ENCODE results near the gene LNPEP. TPM values are rescaled to one million over a fixed set of nuclear protein-coding genes. Genes with fewer than 3 reads are reported as not detected.
"Not testable (repeated sequence)": the region's sequence is repeated elsewhere in the genome, so short reads cannot be mapped to it uniquely, and the experiment has no call there.

The LNPEP gene
- polyA plus RNA-seq, 1 donor: 19.7 TPM

- peaks cover 16% of the 10 kb centered on the region for H3K4me1 ChIP-seq (ENCODE audit: control insufficient read depth, insufficient read depth, low read length)
- H3K36me3 ChIP-seq (ENCODE audit: control insufficient read depth, insufficient read depth, low read length): no peaks in the 10 kb centered on the region
- H3K4me3 ChIP-seq (ENCODE audit: low read length): no peak overlapping the region
- no peak for DNase-seq
- H3K9me3 ChIP-seq (ENCODE audit: control insufficient read depth, low read depth, low read length): no peaks in the 10 kb centered on the region
- H3K27me3 ChIP-seq (ENCODE audit: control insufficient read depth, insufficient read depth, low read length): no peaks in the 10 kb centered on the region
- H3K27ac ChIP-seq (ENCODE audit: low read length): no peak overlapping the region
- no CpG with 5 or more reads among the region's 7 CpGs for WGBS (ENCODE audit: insufficient coverage, low lambda C conversion rate)
Observed at GRCh38 chr5:96928931-96929708, 6.8 kb upstream of the LNPEP start.

- H3K36me3 ChIP-seq (ENCODE audit: control insufficient read depth, insufficient read depth, low read length): no peaks in the 10 kb centered on the region
- H3K4me3 ChIP-seq (ENCODE audit: low read length): no peak overlapping the region
- DNase-seq: no peak
- H3K27me3 ChIP-seq (ENCODE audit: control insufficient read depth, insufficient read depth, low read length): no peaks in the 10 kb centered on the region
- H3K27ac ChIP-seq (ENCODE audit: low read length): no peak overlapping the region
- H3K9me3 ChIP-seq (ENCODE audit: control insufficient read depth, low read depth, low read length): no peaks in the 10 kb centered on the region
- WGBS (ENCODE audit: insufficient coverage, low lambda C conversion rate): 90% methylated on average over 2 of the region's 3 CpGs
- H3K4me1 ChIP-seq (ENCODE audit: control insufficient read depth, insufficient read depth, low read length): peaks cover 16% of the 10 kb centered on the region
Observed at GRCh38 chr5:96930058-96930457, 5.8 kb upstream of the LNPEP start.

- no peak overlapping the region for H3K27ac ChIP-seq (ENCODE audit: low read length)
- WGBS (ENCODE audit: insufficient coverage, low lambda C conversion rate): no CpG with 5 or more reads among the region's 3 CpGs
- H3K9me3 ChIP-seq (ENCODE audit: control insufficient read depth, low read depth, low read length): no peaks in the 10 kb centered on the region
- peaks cover 16% of the 10 kb centered on the region for H3K4me1 ChIP-seq (ENCODE audit: control insufficient read depth, insufficient read depth, low read length)
- H3K4me3 ChIP-seq (ENCODE audit: low read length): no peak overlapping the region
- H3K36me3 ChIP-seq (ENCODE audit: control insufficient read depth, insufficient read depth, low read length): no peaks in the 10 kb centered on the region
- DNase-seq: no peak
- no peaks in the 10 kb centered on the region for H3K27me3 ChIP-seq (ENCODE audit: control insufficient read depth, insufficient read depth, low read length)
Observed at GRCh38 chr5:96930589-96930988, 5.3 kb upstream of the LNPEP start.

- H3K27ac ChIP-seq (ENCODE audit: low read length); H3K36me3 ChIP-seq (ENCODE audit: control insufficient read depth, insufficient read depth, low read length); H3K27me3 ChIP-seq (ENCODE audit: control insufficient read depth, insufficient read depth, low read length); H3K4me3 ChIP-seq (ENCODE audit: low read length); DNase-seq; H3K9me3 ChIP-seq (ENCODE audit: control insufficient read depth, low read depth, low read length): not testable (repeated sequence)
- WGBS (ENCODE audit: insufficient coverage, low lambda C conversion rate): no CpG with 5 or more reads among the region's 2 CpGs
- peaks cover 16% of the 10 kb centered on the region for H3K4me1 ChIP-seq (ENCODE audit: control insufficient read depth, insufficient read depth, low read length)
Observed at GRCh38 chr5:96931037-96931436, 4.8 kb upstream of the LNPEP start.

GRCh38 chr5:96931605-96932004, 4.3 kb upstream of the LNPEP start:
- H3K9me3 ChIP-seq (ENCODE audit: control insufficient read depth, low read depth, low read length): no peaks in the 10 kb centered on the region
- no peaks in the 10 kb centered on the region for H3K36me3 ChIP-seq (ENCODE audit: control insufficient read depth, insufficient read depth, low read length)
- no peak overlapping the region for H3K27ac ChIP-seq (ENCODE audit: low read length)
- no CpG with 5 or more reads among the region's 1 CpG for WGBS (ENCODE audit: insufficient coverage, low lambda C conversion rate)
- H3K27me3 ChIP-seq (ENCODE audit: control insufficient read depth, insufficient read depth, low read length): no peaks in the 10 kb centered on the region
- peaks cover 16% of the 10 kb centered on the region for H3K4me1 ChIP-seq (ENCODE audit: control insufficient read depth, insufficient read depth, low read length)
- DNase-seq: no peak
- H3K4me3 ChIP-seq (ENCODE audit: low read length): no peak overlapping the region

- Histone ChIP-seq H3K36me3 (ENCODE audit: control insufficient read depth, insufficient read depth, low read length) (no peaks in the 10 kb centered on the region), H3K9me3 (ENCODE audit: control insufficient read depth, low read depth, low read length) (no peaks in the 10 kb centered on the region), H3K4me1 (ENCODE audit: control insufficient read depth, insufficient read depth, low read length) (peaks cover 16% of the 10 kb centered on the region), H3K4me3 (ENCODE audit: low read length) (no peak overlapping the region), H3K27me3 (ENCODE audit: control insufficient read depth, insufficient read depth, low read length) (no peaks in the 10 kb centered on the region), H3K27ac (ENCODE audit: low read length) (no peak overlapping the region)
- no peak for DNase-seq
- 100% methylated on average over 1 of the region's 5 CpGs for WGBS (ENCODE audit: insufficient coverage, low lambda C conversion rate)
Observed at GRCh38 chr5:96932026-96932425, 3.9 kb upstream of the LNPEP start.

GRCh38 chr5:96933764-96934707, 1.8 kb upstream of the LNPEP start:
- no peaks in the 10 kb centered on the region for H3K27me3 ChIP-seq (ENCODE audit: control insufficient read depth, insufficient read depth, low read length)
- no peaks in the 10 kb centered on the region for H3K9me3 ChIP-seq (ENCODE audit: control insufficient read depth, low read depth, low read length)
- H3K36me3 ChIP-seq (ENCODE audit: control insufficient read depth, insufficient read depth, low read length): no peaks in the 10 kb centered on the region
- WGBS (ENCODE audit: insufficient coverage, low lambda C conversion rate): 60% methylated on average over 1 of the region's 13 CpGs
- DNase-seq: peak in 1 of 2 donors; percentile 11
- H3K27ac ChIP-seq (ENCODE audit: low read length): peak overlapping the region; percentile 100
- peak overlapping the region; percentile 98 for H3K4me3 ChIP-seq (ENCODE audit: low read length)
- peaks cover 20% of the 10 kb centered on the region for H3K4me1 ChIP-seq (ENCODE audit: control insufficient read depth, insufficient read depth, low read length)

GRCh38 chr5:96934708-96935558, 947 bp upstream of the LNPEP start:
- Histone ChIP-seq H3K36me3 (ENCODE audit: control insufficient read depth, insufficient read depth, low read length) (no peaks in the 10 kb centered on the region), H3K27me3 (ENCODE audit: control insufficient read depth, insufficient read depth, low read length) (no peaks in the 10 kb centered on the region), H3K4me1 (ENCODE audit: control insufficient read depth, insufficient read depth, low read length) (peaks cover 20% of the 10 kb centered on the region), H3K4me3 (ENCODE audit: low read length) (peak overlapping the region; percentile 98), H3K27ac (ENCODE audit: low read length) (peak overlapping the region; percentile 100), H3K9me3 (ENCODE audit: control insufficient read depth, low read depth, low read length) (no peaks in the 10 kb centered on the region)
- peak; percentile 95 to 99 for DNase-seq
- no CpG with 5 or more reads among the region's 80 CpGs for WGBS (ENCODE audit: insufficient coverage, low lambda C conversion rate)

- H3K36me3 ChIP-seq (ENCODE audit: control insufficient read depth, insufficient read depth, low read length): peaks cover 3% of the 10 kb centered on the region
Observed at GRCh38 chr5:96936431-96937320, 796 bp downstream of the LNPEP start.

More at GRCh38 chr5:96936431-96937320, 796 bp downstream of the LNPEP start:
- DNase-seq: peak; percentile 16 to 68
- Histone ChIP-seq H3K4me1 (ENCODE audit: control insufficient read depth, insufficient read depth, low read length) (peaks cover 20% of the 10 kb centered on the region), H3K27ac (ENCODE audit: low read length) (peak overlapping the region; percentile 100), H3K9me3 (ENCODE audit: control insufficient read depth, low read depth, low read length) (no peaks in the 10 kb centered on the region), H3K27me3 (ENCODE audit: control insufficient read depth, insufficient read depth, low read length) (no peaks in the 10 kb centered on the region), H3K4me3 (ENCODE audit: low read length) (peak overlapping the region; percentile 98)
- no CpG with 5 or more reads among the region's 27 CpGs for WGBS (ENCODE audit: insufficient coverage, low lambda C conversion rate)

Measured in large intestine (tissue), 3 donors.